ENCODE measurements around the gene HAX1.
"Not testable (repeated sequence)": the region's sequence is repeated elsewhere in the genome, so short reads cannot be mapped to it uniquely, and the experiment has no call there.

Gene HAX1

GRCh38 chr1:154272999-154273563, 652 bp downstream of the HAX1 start:
- no peak for DNase-seq (ENCODE audit: low read depth, low spot score)

DNA sequence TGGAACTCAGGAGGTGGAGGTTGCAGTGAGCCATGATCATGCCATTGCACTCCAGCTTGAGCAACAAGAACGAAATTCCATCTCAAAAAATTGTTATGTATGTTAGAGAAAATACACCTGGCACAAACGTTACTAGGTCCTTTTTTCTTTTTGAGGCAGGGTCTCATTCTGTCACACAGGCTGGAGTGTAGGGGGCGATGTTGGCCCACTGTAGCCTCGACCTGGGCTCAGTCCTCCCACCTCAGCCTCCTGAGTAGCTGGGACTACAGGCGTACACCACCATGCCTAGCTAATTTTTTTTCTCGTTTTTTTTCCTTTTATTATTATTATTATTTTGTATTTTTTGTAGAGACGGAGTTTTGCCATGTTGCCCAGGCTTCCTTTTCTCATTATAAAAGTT, 4.4 kb downstream of the HAX1 start:
- H3K27ac ChIP-seq: no peak overlapping the region
- DNase-seq (ENCODE audit: low read depth, low spot score): no peak

More at GRCh38 chr1:154272999-154273563, 652 bp downstream of the HAX1 start:
- peak overlapping the region; percentile 78 for H3K27ac ChIP-seq

DNA sequence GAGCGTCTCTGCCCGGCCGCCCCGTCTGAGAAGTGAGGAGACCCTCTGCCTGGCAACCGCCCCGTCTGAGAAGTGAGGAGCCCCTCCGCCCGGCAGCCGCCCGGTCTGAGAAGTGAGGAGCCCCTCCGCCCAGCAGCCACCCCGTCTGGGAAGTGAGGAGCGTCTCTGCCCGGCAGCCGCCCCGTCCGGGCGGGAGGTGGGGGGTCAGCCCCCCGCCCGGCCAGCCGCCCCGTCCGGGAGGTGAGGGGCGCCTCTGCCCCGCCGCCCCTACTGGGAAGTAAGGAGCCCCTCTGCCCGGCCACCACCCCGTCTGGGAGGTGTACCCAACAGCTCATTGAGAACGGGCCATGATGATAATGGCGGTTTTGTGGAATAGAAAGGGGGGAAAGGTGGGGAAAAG, 15.2 kb downstream of the HAX1 start:
- H3K27ac ChIP-seq; DNase-seq (ENCODE audit: low read depth, low spot score): not testable (repeated sequence)

GRCh38 chr1:154288661-154289060, 16.2 kb downstream of the HAX1 start:
- no peak for DNase-seq (ENCODE audit: low read depth, low spot score)
- no peak overlapping the region for H3K27ac ChIP-seq

- no peak overlapping the region for H3K27ac ChIP-seq
- DNase-seq (ENCODE audit: low read depth, low spot score): no peak
Measured at GRCh38 chr1:154290921-154291320, 18.5 kb downstream of the HAX1 start.

GRCh38 chr1:154295408-154296235, 23.2 kb downstream of the HAX1 start:
- no peak overlapping the region for H3K27ac ChIP-seq
- no peak for DNase-seq (ENCODE audit: low read depth, low spot score)

GRCh38 chr1:154301582-154301981, 29.2 kb downstream of the HAX1 start:
- no peak overlapping the region for H3K27ac ChIP-seq
- DNase-seq (ENCODE audit: low read depth, low spot score): no peak

- DNase-seq (ENCODE audit: low read depth, low spot score): no peak
- no peak overlapping the region for H3K27ac ChIP-seq
Measured at GRCh38 chr1:154304664-154305337, 32.4 kb downstream of the HAX1 start.

- DNase-seq (ENCODE audit: low read depth, low spot score): no peak
- H3K27ac ChIP-seq: no peak overlapping the region
Measured at GRCh38 chr1:154306151-154306550, 33.7 kb downstream of the HAX1 start.

- not testable (repeated sequence) for DNase-seq (ENCODE audit: low read depth, low spot score); H3K27ac ChIP-seq
Measured at GRCh38 chr1:154307670-154308270, 35.3 kb downstream of the HAX1 start.

DNA sequence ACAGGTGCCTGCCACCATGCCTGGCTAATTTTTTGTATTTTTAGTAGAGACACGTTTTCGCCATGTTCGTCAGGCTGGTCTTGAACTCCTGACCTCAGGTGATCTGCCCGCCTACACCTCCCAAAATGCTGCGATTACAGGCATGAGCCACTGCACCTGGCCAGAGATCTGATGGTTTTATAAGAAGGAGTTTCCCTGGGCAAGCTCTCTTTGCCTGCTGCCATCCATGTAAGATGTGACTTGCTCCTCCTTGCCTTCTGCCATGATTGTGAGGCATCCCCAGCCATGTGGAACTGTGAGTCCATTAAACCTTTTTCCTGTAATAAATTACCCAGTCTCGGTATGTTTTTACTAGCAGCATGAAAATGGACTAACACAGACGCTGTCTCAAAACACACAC, 36.7 kb downstream of the HAX1 start:
- not testable (repeated sequence) for H3K27ac ChIP-seq; DNase-seq (ENCODE audit: low read depth, low spot score)

GRCh38 chr1:154312229-154313065, 40.0 kb downstream of the HAX1 start:
- DNase-seq (ENCODE audit: low read depth, low spot score); H3K27ac ChIP-seq: not testable (repeated sequence)

DNA sequence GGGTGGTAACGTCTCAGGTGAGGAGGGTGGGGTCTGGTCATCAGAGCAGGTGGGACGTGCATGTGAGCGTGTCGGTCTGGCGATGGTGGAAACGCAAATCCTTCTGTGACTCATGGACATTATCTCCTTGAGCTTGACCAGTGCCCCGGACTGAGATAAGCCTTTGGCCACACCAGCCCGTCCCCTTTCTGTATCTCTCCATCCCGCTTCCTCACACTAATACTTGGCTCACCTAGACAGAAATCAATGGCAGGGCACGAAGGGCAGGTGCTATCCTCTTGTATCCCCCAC, 40.6 kb downstream of the HAX1 start:
- H3K27ac ChIP-seq: no peak overlapping the region
- DNase-seq (ENCODE audit: low read depth, low spot score): no peak

GRCh38 chr1:154314226-154314625, 41.8 kb downstream of the HAX1 start:
- DNase-seq (ENCODE audit: low read depth, low spot score); H3K27ac ChIP-seq: not testable (repeated sequence)

DNA sequence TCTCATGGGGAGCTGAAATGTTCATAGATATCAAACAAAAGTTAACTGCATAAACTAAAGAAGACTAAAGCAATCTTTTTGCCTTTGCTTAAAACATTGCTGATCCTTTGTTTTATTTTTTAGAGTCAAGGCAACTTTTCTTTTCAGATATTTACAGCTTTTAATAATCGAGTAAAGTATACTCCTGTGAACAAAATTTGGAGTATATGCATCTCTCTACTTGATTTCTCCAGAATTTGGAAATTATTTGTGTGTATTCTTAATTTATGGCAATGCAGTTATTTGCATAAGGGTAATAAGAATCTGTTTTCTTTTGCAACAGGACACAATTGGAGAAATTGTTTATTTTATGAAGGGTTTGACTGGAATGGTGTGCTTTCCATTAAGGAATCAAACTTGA, 44.3 kb downstream of the HAX1 start:
- H3K27ac ChIP-seq: no peak overlapping the region
- DNase-seq (ENCODE audit: low read depth, low spot score): no peak

DNA sequence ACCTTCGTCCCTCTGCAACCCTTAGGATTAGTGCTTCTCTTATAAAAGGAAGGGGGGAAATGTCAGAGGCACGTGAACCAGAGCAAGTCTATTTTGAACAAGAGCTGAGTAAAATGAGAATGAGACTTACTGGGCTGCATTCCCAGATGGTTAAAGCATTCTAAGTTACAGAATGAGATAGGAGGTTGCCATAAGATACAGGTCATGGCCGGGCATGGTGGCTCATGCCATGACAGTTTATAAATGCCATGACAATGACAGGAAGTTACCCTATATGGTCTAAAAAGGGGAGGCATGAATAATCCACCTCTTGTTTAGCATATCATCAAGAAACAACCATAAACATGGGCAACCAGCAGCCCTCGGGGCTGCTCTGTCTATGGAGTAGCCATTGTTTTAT, 46.0 kb downstream of the HAX1 start:
- no peak for DNase-seq (ENCODE audit: low read depth, low spot score)
- no peak overlapping the region for H3K27ac ChIP-seq

DNA sequence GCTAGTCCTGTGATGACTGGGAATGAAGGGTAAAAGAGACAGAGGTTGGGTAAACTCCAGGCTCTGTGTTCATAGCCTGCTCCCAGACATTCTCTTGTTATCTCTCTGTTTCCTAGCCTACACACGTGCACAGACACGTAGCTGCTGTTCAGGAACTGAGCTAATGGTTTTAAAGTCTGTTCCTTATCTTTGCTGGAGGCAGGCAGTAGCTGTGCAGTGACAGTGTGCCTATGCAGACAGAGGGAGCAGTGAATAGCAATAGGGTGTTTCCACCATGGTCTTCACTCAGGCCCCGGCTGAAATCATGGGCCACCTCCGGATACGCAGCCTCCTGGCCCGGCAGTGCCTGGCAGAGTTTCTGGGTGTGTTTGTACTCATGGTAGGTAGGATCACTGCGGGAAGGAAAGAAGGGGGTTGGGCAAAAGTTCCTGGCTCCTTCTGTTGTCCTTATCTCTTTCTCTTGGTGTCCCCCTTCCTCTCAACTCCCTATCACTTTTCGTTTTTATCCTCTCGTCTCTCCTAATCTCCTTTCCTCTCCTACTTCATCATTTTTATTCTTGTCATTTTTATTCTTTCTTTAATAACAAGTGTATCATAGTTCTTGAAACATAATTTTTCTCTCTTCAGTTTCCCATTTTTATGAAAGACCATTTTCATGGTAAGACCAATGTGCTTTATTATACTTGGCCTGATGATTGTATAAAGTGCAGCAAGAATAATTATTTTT, 48.6 kb downstream of the HAX1 start, which contains the start of gene AQP10:
AQP10 (plus strand) TSS at position 212 of the 727 bp plus-strand sequence; CDS start at position 275, 63 bp downstream.
- H3K27ac ChIP-seq: no peak within 1 kb of the TSS
- DNase-seq (ENCODE audit: low read depth, low spot score): no peak

DNA sequence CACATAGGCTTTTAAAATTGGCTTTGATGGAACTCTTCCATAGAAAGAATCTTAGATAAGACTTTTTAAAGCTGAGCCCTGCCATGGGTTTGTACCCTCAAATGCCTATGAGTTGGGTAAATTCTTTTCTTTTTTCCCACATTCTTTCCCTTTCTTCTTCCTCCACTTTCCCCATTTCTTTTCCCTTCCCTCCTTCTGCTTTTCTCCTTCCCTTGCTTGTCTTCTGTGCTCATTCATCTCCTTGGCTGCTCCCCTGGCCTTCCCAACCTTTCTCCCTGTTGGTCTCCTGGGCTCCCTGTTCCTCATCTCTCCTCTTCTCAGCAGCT, 49.1 kb downstream of the HAX1 start:
- not testable (repeated sequence) for DNase-seq (ENCODE audit: low read depth, low spot score); H3K27ac ChIP-seq

DNA sequence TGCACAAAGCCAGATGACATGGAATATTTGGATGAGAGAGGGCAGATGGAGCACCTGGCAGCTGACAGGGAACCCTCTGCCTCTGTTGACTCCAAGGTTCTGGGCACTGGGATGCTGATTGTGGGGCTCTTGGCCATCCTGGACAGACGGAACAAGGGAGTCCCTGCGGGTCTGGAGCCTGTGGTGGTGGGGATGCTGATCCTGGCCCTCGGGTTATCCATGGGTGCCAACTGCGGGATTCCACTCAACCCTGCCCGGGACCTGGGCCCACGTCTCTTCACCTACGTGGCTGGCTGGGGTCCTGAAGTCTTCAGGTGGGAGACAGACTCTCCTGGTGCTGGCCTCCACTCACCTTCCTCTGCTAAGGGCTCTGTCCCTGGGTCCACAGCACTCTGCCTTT, 51.1 kb downstream of the HAX1 start:
- no peak overlapping the region for H3K27ac ChIP-seq

DNA sequence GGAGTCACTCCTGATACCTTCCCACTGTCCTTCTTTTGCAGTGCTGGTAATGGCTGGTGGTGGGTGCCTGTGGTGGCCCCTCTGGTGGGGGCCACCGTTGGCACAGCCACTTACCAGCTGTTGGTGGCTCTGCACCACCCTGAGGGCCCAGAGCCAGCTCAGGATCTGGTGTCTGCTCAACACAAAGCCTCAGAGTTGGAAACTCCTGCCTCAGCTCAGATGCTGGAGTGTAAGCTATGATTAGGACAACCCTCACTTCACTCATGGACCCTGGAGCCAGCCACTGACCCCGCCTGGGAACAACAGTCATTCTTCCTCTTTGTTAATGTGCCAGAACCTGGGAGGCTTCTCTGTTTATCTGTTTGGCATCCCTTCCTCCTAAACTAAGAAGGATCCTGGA, 51.8 kb downstream of the HAX1 start:
- no peak overlapping the region for H3K27ac ChIP-seq
- DNase-seq (ENCODE audit: low read depth, low spot score): no peak

More for the DNA sequence above, 51.1 kb downstream of the HAX1 start:
- DNase-seq (ENCODE audit: low read depth, low spot score): no peak

Measured in epithelial cell of prostate (primary cell).